ENCODE measurements around the gene UBA3.

UBA3 gene

DNA sequence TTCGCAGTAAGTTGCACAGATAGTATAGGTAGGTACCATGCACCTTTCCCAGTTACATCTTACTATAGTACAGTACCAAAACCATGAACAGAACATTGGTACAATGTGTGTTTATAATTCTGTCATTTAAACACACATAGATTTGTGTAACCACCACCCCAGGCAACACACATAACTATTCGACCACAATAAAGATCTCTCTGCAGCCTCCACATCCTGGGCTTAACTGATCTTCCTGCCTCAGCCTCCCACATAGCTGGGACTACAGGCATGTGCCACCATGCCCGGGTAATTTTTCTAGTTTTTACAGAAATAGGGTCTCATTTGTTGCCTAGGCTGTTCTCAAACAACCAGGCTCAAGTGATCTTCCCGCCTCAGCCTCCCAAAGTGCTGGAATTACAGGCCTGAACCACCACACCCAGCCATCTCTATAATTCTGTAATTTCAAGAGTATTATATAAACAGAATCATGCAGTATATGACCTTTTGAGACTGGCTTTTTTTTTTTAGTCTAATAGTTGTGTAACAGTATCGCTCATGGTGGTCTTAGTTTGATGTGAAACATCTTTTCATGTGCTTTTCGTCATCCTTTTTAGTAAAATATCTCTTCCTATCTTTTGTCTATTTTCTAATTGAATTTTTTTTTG lies 14.7 kb downstream of the UBA3 start:
- DNase-seq = no peak

DNA sequence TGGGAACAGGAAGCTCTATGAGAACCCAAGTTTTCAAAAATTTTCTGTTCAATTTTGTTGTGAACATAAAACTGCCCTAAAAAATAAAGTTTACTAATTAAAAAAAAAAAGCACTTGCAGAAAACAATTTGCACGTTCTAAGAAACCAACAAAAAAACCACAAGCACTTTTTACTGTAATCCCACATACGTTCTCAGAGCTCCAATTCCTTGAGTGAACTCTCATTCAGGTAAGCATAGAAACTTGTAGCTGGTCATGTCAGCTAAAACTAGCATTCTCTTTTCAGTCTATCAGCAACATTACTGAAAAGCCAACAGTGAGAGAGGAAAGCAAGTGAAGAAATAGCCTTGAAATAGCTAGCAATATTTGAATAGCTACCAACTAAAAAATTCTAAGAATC lies 16.5 kb downstream of the UBA3 start:
- no peak for DNase-seq

DNA sequence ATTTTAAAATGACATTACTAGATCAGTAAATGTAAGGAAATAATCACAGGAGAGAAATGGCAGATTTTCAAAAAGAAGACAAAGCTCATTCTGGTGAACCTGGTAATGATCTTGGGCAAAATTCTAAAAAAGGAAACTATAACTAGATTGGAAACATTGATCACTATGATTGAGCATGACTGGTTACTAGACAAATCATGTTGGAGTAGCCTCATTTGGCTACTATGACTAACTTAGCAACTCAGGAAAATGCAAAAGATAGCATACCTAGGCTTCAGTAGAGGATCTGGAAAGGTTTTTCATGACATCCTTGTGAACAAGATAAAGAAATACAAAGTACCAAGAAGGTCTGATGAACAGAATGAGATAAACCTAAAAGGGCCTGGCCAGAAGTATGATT lies 20.5 kb downstream of the UBA3 start:
- DNase-seq = no peak

DNA sequence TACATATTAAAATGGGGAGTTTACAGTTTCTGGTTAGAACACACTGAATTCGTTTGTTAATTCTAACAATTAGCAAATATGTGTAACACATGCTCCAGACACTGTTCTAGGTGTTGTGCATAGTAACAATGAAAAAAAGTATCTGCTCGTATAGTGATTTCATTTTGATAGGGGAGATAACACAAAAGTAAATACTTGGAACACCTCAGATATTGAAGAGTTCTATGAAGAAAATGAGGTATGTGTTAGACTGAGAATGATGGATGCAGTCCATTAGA lies 21.3 kb downstream of the UBA3 start:
- DNase-seq = no peak

DNA sequence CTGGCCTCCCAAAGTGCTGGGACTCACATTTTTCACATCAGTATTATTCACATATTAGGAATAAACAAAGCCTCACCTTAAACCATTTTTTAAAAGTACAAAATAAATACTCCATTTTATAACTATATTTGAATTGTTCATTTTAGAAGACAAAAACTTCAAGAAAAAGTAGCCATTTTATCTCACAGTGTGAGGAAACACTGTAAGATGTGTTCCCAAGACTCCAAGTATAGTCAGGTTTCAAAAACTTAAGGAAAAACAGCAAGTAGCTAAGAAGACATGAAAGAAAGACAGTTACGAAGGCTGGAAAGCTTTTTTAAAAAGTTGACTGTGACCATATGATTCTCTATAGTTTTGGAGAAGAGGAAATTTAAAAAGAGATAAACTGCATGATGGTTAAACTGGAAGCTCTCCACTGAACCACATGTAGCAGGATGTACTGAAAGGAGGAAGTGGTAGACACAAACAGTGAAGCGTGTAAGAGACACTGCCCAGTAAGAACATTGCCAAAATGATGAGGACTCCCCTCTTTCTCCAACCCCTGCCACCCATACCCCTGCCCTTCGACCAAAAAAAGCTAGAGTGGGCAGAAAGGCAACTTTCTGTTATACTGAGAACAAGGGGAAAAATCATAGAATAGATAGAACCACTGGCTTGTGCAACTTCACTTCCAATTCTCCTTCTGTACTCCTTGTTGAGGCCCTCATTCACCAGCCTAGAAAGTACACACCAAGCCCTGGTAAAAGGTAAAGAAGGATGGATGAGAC lies 21.8 kb downstream of the UBA3 start:
- DNase-seq = no peak

DNA sequence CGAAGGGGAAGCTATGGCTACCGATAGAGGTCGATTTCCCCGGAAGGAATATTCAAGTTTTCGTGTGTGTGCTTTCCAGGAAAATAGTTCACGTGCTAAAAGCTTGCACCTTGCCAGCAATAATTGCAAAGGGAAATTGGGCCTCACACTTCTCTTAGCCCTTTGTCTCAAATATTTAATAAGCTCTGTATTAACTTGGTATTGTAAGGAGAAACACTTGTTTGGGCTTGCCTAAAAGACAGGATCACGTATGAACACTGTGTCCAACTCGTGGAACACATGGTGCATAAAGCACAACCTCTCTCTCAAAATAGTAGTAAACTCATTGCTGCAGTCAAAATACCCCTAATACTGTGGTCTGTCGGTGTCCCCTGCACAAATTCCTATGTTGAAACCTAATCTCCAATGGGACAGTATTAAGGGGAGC lies 27.7 kb downstream of the UBA3 start:
- DNase-seq = no peak

DNA sequence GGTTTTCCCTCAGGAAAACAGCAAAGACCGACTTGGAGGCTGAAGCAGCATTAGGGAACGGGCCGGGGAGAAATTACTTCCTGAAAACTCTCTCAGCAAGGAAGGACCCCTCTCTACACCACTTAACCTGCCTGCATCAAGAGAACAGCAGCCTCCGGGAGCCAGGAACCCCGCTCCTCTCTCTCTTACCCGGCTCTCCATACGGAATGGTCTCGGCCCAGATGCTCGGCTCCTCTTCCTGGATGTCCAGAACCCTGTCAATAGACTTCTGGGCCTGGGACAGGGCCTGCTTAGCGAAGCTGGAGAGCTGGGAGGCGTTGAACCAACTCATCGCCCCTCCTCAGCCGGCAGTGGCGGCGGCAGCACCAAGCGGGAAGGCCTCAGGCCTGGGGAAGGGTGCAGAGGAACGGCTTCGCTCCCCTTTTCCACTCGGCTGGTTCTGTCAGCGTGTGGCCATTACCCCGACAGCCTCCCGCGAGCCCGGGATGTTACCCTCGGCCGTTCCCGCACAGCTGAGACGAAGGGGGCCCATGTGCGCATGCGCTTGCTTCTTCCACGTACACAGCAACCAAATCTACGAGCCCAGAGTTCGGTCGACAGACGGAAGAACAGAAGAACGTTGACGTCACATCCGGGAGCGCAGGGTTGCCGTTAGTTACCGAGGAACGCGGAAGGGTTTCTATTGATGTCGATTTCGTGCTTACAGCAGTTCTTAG lies 28.3 kb downstream of the UBA3 start, which contains the start of gene TMF1:
TMF1 (minus strand) TSS at position 578 of the 716 bp plus-strand sequence; CDS start at position 331, 247 bp downstream.
- no peak for DNase-seq

DNA sequence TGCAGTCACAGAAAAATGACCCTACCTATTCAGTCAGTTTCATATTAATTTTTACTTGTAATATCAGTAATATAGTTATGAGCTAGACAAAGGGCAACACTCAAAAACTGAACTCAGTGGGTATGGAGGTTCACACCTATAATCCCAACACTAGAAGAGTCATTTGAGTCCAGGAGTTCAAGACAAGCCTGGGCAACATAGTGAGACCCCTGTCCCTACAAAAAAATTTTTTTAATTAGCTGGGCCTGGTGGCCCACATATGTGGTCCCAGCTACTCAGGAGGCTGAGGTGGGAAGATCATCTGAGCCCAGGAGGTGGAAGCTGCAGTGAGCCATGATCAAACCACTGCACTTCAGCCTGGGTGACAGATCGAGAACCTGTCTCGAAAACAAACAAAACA lies 31.2 kb downstream of the UBA3 start:
- no peak for DNase-seq

DNA sequence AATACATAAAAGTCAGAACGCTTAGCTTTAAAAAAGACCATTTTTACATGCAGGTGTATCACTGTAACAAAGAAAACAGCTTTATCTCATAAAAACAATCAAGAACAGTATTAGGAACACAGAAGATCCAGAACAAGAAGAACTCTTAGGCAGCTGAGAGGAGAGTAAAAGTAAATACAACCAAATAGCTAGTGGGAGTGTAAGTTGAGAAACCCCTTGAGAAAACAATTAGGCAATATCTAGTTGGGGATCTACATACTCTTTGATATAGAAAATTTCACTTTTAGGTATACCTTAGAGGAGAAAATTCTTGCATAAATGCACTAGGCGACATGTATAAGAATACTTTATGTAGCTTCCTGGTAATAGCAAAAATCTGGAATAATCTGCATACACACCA lies 35.6 kb downstream of the UBA3 start:
- no peak for DNase-seq

DNA sequence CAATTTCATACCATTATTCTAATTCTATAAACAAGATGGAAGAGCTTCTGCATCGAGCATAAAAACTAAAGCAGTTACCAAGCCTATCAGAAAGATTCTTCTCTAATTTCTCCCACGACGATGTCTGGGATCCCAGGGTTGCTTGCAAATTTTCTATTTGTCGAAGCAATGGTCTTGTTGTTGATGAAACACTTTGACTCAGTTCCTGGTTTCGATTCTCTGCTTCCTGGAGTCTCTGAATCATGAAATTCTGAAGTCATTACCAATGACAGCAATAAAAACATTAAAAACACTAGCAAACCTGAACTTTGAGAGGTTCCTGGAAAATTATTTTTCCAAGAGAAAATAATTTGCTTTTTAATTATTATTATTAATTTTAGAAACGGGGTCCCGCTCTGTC lies 46.7 kb downstream of the UBA3 start:
- no peak for DNase-seq

DNA sequence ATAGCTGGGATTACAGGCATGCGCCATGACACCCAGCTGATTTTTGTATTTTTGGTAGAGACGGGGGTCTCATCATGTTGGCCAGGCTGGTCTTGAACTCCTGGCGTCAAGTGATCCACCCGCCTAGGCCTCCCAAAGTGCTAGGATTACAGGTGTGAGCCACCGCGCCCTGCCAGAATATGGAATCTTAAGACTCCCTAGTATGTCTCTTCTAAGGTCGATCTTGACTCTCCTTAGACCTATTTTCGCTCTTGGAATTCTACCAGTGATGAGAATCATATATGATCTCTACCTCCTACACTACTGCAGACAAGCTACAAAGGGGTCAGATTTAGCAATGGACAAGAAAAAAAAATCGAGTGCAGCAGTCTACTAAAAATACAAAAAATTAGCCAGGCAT lies 47.4 kb downstream of the UBA3 start:
- DNase-seq = no peak

DNA sequence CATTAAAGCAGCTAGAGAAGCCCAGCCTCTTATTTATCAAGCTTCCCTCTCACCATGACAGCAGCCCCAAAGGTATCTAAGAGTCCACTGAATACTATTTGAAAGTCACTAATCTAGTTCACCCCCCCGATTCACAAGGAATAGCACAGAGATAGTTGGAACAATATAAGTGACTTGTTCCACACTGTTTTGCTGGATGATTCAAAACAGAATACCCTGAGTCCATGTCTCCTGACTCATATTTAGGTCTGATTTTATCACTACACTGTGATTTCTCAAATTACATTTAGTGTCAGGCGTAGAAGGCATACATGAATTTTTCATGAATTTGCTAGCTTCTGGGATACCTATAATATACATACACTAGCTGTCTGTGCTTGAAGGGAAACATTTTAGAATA lies 48.0 kb downstream of the UBA3 start:
- DNase-seq = no peak

DNA sequence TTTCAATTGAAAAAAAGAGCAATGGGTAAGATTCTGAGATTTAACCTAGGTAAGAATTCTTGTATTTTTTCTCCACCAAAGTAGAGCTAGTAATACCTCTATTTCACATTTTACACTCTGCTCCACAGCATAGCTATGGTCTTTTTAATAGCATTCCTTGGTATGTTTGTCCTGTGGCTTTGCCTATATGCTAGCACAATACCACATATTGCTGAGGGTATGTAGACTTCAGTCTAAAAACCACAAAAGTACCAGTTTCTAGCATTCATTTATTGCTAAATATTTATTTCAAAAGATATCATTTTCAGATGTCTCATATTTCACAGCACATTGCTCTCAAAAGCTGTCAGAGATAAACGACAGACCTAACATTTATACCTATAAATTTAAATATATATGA lies 48.5 kb downstream of the UBA3 start:
- no peak for DNase-seq

DNA sequence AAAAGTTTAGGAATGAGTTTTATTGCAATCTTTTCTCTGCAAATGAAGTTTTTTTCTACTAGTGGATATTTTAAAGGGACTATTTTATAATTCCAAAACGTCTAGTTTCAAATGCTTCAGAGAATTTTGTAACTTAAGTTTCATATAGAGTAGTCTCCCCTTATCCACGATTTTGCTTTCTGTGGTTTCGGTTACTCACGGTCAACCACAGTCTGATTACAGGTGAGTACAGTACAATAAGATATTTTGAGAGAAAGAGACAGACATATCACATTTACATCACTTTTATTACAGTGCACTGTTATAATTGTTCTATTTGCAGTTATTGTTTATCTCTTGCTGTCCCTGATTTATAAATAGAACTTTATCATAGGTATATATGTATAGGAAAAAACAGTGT lies 59.3 kb downstream of the UBA3 start:
- DNase-seq = no peak

DNA sequence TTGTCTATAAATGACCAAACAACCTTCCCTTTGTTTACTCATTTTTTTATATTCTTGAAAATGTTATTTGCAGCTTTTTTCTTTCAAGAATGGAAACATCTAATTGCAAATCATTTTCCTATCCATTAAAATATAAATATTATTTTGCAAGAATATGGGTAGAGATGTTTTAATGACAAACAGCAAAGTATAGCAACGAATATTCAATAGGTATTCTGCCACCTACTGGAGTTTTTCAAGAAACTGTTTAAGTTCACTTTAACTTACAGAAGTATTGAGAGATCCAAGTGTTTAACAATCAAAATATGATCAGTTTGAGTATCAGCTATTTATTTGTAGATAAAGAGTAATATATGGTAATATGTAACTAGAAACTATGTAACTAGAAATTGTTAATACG lies 59.7 kb downstream of the UBA3 start:
- no peak for DNase-seq

DNA sequence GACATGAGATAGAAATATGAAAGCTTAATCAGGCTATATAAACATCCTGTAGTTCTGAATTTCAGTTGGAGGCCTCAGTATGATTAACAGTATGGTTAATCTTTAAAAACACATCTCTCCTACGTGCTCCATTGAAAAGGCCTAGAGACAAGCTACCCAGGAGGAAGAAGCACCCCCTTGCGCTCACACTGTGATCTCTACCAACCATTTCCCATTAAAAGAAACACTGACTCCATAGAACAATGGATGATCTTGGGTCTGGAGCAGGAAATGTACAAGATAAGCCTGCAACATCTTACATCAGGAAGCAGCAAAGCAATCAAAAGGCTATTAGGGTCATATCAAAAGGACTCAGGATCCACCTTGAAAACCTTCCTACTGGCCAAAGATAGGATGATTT lies 63.3 kb downstream of the UBA3 start:
- DNase-seq = no peak

DNA sequence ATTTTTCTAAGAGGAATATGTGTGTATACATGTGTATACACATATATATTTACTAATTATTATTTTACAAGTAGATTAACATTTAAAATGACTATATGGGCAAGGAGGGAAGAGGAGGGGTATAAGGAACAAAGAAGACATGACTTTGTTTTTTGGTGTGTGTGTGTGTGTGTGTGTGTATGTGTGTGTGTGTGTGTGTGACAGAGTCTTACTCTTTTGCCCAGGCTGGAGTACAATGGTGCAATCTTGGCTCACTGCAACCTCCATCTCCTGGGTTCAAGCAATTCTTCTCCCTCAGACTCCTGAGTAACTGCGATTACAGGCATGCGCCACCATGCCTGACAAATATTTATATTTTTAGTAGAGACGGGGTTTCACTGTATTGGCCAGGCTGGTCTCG lies 64.1 kb downstream of the UBA3 start:
- no peak for DNase-seq

DNA sequence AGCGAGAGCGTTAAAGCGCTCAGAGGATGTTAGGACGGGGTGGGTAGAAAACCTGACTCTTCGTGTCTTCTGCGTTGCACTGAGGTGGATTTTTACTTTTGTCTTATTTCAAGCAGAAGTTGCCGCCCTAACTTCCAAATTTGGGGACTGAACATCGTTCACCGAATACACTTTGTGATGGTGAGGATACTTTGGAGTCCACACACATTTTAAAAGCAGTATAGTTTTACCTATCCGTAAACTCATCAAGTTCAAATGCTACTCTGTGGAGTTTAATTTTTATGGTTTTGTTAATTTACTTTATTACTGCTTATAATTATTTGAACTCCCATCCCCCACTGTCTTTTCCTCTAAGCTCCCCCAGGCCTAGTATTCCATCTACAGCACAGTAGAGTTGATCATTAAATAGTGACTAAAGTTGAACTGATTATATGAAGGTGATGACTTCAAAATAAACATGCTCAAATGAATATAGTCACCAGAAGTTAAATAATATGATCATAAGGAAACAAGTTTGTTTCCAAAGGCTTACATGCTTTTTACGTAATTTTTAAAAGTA lies 66.1 kb downstream of the UBA3 start:
- DNase-seq = no peak

DNA sequence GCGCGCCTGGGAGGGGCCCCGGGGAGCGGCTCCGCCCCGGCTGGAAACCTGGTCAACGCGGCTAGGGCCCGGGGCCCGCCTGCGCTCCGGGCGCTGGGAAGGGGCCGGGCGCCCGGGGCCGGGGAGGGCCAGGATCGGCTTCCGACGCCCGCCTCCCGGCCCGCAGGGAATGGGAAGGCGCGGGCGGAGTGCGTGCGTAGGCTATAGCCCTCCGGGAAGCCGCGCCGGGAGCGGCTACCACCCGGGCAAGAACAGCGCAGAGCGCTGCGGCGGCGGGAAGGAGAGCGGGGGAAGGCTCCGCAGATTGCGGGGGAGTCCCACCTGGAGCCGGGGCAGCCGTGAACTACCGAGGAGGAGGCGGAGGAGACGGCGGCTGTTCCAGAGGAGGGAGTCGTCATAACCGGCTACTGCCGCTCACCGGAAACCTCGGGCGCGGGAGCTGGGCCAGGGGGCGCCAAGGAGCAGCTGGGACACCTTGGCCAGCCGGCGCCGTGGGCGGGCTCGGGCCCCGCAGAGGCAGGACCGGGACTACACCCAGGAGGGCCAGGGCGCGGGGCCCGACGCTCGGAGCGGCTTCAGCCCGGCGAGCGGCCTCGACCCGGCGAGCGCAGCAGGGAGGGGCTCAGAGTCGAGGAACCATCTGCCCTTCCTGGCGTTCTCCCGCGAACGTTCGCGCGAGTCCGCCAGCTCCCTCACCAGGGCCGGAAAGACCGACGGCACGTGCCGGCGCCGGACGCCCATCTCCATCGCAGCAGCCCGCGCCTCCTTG lies 66.7 kb downstream of the UBA3 start, which contains the start of gene EOGT:
EOGT (minus strand) TSS at position 432 of the 769 bp plus-strand sequence. CDS start 3,838 bp downstream, outside the sequence.
- DNase-seq = peak; percentile 49

DNA sequence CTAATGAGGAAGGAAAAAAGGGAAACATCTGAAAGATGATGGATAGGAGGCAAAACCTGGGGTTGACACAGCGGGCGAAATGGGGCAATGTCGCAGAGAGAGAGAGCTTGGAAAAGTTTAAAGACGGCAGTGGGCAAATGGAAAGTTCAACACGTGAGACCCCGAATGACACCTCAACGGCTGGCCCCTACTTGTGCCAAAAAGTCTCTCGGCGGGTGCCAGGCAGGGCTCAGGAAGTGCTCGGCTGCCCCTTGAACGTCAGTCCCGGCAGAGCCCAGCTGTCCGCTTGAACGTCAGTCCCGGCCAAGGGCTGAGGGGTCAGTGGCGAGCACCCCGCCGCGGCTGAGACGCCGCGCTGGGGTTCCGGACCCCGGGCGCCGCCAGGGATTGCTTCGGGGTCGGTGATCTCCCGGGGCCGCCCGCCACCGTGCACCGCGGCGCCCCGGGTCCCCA lies 67.3 kb downstream of the UBA3 start:
- no peak for DNase-seq

DNA sequence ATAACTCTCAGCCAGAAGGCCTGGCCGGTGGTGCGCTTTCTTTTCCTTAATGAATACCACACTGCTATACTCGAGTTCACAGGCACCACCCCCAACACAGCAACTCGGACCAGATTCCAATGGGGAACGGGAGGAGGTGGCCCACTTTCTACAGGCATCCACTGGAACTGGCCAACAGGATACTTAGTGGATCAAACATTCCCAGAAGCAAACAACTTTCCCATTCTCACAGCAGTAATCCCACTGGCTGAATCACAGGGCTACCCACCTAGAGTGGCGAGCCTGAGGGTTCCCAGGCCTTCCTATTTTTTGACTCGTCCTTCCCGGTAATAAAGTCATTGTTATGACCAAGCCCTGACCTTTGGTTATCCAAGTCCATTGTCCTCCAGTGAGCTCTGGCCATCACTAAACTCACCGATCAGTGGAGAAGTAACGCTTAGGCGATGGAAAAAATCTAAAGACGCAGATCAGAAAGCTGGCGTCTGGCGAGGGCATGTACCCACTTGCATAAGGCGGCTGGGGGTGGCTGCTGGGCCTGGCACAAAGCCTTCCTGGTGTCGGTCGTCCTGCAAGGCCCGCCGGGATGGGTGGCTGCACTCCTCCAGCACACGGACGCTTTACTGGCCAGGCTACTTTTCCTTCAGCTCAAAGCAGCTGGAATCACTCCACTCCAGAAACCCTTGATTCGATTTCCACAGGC lies 67.9 kb downstream of the UBA3 start:
- no peak for DNase-seq

DNA sequence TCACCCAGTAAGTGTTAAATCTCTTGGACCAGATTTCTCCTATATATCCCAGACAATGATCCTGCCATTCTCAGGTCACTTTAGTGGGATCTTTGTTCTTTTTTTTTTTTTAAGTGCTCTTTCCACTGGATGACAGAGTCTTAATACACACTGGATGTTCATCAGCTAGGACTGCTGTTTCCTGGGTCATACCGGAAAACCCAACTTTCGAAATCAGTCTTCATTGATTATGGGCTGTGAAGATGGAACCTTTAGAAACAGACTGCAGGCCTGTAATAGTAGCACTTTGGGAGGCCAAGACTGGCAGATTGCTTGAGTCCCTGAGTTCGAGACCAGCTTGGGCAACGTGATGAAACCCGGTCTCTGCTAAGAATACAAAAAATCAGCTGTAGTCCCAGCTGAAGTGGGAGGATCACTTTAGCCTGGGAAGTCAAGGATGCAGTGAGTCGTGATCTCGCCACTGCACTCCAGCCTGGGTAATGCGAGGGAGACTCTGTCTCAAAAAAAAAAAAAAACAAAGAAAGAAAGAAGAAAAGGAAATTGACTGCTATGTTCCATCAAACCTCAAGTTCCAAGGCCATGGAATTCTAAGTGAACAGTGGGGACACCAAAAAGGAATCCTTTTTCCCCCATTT lies 69.0 kb downstream of the UBA3 start:
- DNase-seq = no peak

Data from NCI-H2171 treated with DMSO at 0.1 percent for 48 hours (cell line).